HEK293 (cell line): Measurements from ENCODE around the gene TMEM176B.

Experiments used
- CTCF ChIA-PET: fragments of 350-600 bp; formaldehyde crosslinking; extraction: SDS; loops from one replicate; lab custom pipeline; 2021; ENCODE audit warnings: antibody characterized with exemption; lab: Yijun Ruan, JAX
- POLR2A ChIA-PET: fragments of 300-600 bp; formaldehyde crosslinking; extraction: SDS; loops from one replicate; lab custom pipeline; 2020; ENCODE audit warnings: antibody characterized with exemption, inconsistent platforms; lab: Yijun Ruan, JAX
- H3K27ac ChIP-seq: fragments of 200-500 bp; sonication (Bioruptor generic); 2 replicates; pipeline ENCODE4 v1.5.1; 2014; ENCODE audit warnings: low read depth, low read length, control low read depth, inconsistent platforms; ENCODE audit errors: extremely low read depth
- H3K36me3 ChIP-seq, 2 experiments: fragments of 200-500 bp in 1 of 2; sonication (Bioruptor generic) in 1 of 2; 1 replicate in 1 of 2; 2 replicates in 1 of 2; pipeline ENCODE4 v1.5.1; 2014 to 2017; ENCODE audit warnings: inconsistent platforms in 2 of 2, low read length in 2 of 2; ENCODE audit not compliant: control insufficient read depth in 2 of 2, insufficient read depth in 1 of 2
- H3K4me1 ChIP-seq: fragments of 200-500 bp; sonication (Bioruptor generic); 2 replicates; pipeline ENCODE4 v1.5.1; 2014; ENCODE audit warnings: mild to moderate bottlenecking, low read length, inconsistent platforms; ENCODE audit not compliant: control insufficient read depth, insufficient read depth
- H3K4me3 ChIP-seq: 2 replicates; pipeline ENCODE4 v1.5.1; 2011; ENCODE audit warnings: low read depth, mild to moderate bottlenecking, control low read depth, low read length, moderate library complexity
- H3K9me3 ChIP-seq: fragments of 200-500 bp; sonication (Bioruptor generic); 2 replicates; pipeline ENCODE4 v1.5.1; 2014; ENCODE audit warnings: low read depth, low read length, inconsistent platforms; ENCODE audit not compliant: control insufficient read depth, insufficient read depth
- FEZF1 ChIP-seq: fragments of 450-650 bp; formaldehyde crosslinking; IDR thresholded peaks from 2 replicates; pipeline ENCODE4 v1.5.1; 2016; ENCODE audit warnings: missing biosample characterization, missing genetic modification characterization
- SP3 ChIP-seq: fragments of 450-650 bp; formaldehyde crosslinking; IDR thresholded peaks from 2 replicates; pipeline ENCODE4 v1.5.1; 2016; ENCODE audit warnings: missing biosample characterization, missing genetic modification characterization
- TCF7L2 ChIP-seq: IDR thresholded peaks from 2 replicates; pipeline ENCODE4 v1.6.1; 2011; ENCODE audit warnings: low read depth, mild to moderate bottlenecking, inconsistent platforms, low read length, moderate library complexity, borderline replicate concordance
- YY2 ChIP-seq: fragments of 450-650 bp; formaldehyde crosslinking; IDR thresholded peaks from 2 replicates; pipeline ENCODE4 v1.5.1; 2016; ENCODE audit warnings: missing biosample characterization, missing genetic modification characterization
- ZBTB11 ChIP-seq: fragments of 450-650 bp; formaldehyde crosslinking; conservative IDR thresholded peaks from 2 replicates; pipeline ENCODE4 v1.5.1; 2016; ENCODE audit warnings: low read depth, missing biosample characterization, missing genetic modification characterization
- ZBTB6 ChIP-seq: fragments of 450-650 bp; formaldehyde crosslinking; IDR thresholded peaks from 2 replicates; pipeline ENCODE4 v1.5.1; 2017; ENCODE audit warnings: missing biosample characterization, missing genetic modification characterization
- ZNF157 ChIP-seq: fragments of 450-650 bp; formaldehyde crosslinking; IDR thresholded peaks from 2 replicates; pipeline ENCODE4 v1.5.1; 2016; ENCODE audit warnings: missing biosample characterization, missing genetic modification characterization
- ZNF18 ChIP-seq: fragments of 450-650 bp; formaldehyde crosslinking; IDR thresholded peaks from 2 replicates; pipeline ENCODE4 v1.5.1; 2016; ENCODE audit warnings: missing biosample characterization, missing genetic modification characterization
- ZNF184 ChIP-seq: fragments of 450-650 bp; IDR thresholded peaks from 2 replicates; pipeline ENCODE4 v1.5.1; 2018; ENCODE audit warnings: missing biosample characterization, mild to moderate bottlenecking, missing genetic modification characterization
- ZNF324 ChIP-seq: fragments of 450-650 bp; formaldehyde crosslinking; IDR thresholded peaks from 2 replicates; pipeline ENCODE4 v1.5.1; 2016; ENCODE audit warnings: missing biosample characterization, missing genetic modification characterization
- ZNF549 ChIP-seq: fragments of 450-650 bp; IDR thresholded peaks from 2 replicates; pipeline ENCODE4 v1.5.1; 2018; ENCODE audit warnings: missing biosample characterization, missing genetic modification characterization, mild to moderate bottlenecking, inconsistent platforms, moderate library complexity
- ZNF623 ChIP-seq: fragments of 450-650 bp; formaldehyde crosslinking; IDR thresholded peaks from 2 replicates; pipeline ENCODE4 v1.5.1; 2016; ENCODE audit warnings: missing biosample characterization, missing genetic modification characterization
- ZNF654 ChIP-seq: fragments of 450-650 bp; formaldehyde crosslinking; IDR thresholded peaks from 2 replicates; pipeline ENCODE4 v1.5.1; 2016; ENCODE audit warnings: low read depth, missing biosample characterization, missing genetic modification characterization
- ZNF660 ChIP-seq: fragments of 450-650 bp; IDR thresholded peaks from 2 replicates; pipeline ENCODE4 v1.5.1; 2018; ENCODE audit warnings: missing biosample characterization, mild to moderate bottlenecking, missing genetic modification characterization
- ZNF747 ChIP-seq: fragments of 450-650 bp; formaldehyde crosslinking; IDR thresholded peaks from 2 replicates; pipeline ENCODE4 v1.5.1; 2016; ENCODE audit warnings: missing biosample characterization, missing genetic modification characterization
- ZSCAN5A ChIP-seq: fragments of 450-650 bp; formaldehyde crosslinking; IDR thresholded peaks from 2 replicates; pipeline ENCODE4 v1.5.1; 2016; ENCODE audit warnings: missing biosample characterization, missing genetic modification characterization
- TF ChIP-seq, protein P1 (sequence below): fragments of 450-650 bp; formaldehyde crosslinking; IDR thresholded peaks from 2 replicates; pipeline ENCODE4 v1.5.1; 2016; ENCODE audit warnings: missing biosample characterization, missing genetic modification characterization

Gene TMEM176B

DNA sequence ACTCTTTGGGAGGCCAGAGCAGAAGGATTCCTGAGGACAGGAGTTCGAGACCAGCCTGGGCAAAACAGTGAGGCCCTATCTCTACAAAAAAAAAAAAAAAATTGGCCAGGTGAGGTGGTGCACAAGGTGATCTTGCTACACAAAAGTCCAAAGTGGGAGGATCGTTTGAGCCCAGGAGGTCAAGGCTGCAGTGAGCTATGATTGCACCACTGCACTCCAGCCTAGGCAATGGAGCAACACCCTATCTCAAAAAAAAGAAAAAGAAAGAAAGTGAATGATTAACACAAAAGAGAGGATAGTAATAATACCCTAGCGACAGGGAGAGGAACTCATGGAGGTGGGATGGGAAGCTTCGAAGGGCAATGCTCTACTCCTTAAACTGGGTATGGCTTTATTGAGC is 30.4 kb downstream of the TMEM176B start (continued):
- no peak for TF ChIP-seq ZBTB6
- no peak for TF ChIP-seq ZNF654 (tag by site-specific recombination)
- TF ChIP-seq, protein P1, sequence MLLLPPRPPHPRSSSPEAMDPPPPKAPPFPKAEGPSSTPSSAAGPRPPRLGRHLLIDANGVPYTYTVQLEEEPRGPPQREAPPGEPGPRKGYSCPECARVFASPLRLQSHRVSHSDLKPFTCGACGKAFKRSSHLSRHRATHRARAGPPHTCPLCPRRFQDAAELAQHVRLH = no peak
- no peak for TF ChIP-seq FEZF1 (tag by site-specific recombination)
- no peak for TF ChIP-seq YY2 (tag by site-specific recombination)
- no peak for TF ChIP-seq ZNF549

DNA sequence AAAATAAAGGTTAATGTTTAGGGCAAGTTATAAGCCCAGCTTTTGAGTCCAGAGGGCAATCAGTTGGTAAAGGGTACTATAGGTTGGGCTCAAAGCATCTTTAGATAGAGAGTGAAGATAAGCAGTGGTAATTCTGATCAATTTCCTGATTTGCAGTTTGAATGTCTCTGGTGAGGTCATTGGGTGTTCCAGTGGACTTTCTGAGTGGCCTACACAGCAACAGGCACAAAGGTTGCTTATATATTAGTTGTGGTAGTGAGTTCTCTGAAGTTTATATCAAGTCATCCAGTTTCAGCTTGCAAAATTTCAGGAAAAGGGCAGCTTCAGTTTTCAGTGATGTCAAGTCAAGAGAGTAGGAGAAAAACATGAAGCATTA is 33.8 kb downstream of the TMEM176B start:
- no peaks in the 10 kb centered on the region for H3K4me1 ChIP-seq
- ChIA-PET CTCF (no interaction called here), POLR2A (no interaction called here)
- no peaks in the 10 kb centered on the region for H3K36me3 ChIP-seq
- no peaks in the 10 kb centered on the region for H3K9me3 ChIP-seq
- no peak overlapping the region for H3K4me3 ChIP-seq
- no peak for TF ChIP-seq ZNF549
- TF ChIP-seq ZNF157 (tag by site-specific recombination) = no peak
- no peak for TF ChIP-seq ZNF18 (tag by site-specific recombination)
- no peak for TF ChIP-seq SP3 (tag by site-specific recombination)
- no peak for TF ChIP-seq ZNF324 (tag by site-specific recombination)
- no peak overlapping the region for H3K27ac ChIP-seq

- Histone ChIP-seq H3K9me3 (no peaks in the 10 kb centered on the region), H3K36me3 (no peaks in the 10 kb centered on the region), H3K27ac (no peak overlapping the region), H3K4me3 (no peak overlapping the region), H3K4me1 (no peaks in the 10 kb centered on the region)
- TF ChIP-seq ZNF623 (tag by site-specific recombination) (no peak), ZBTB11 (tag by site-specific recombination) (no peak), ZSCAN5A (no peak), ZNF660 (tag by site-specific recombination) (no peak), TCF7L2 (no peak), ZNF549 (no peak), ZNF184 (tag by site-specific recombination) (no peak), ZNF747 (tag by site-specific recombination) (no peak)
- TF ChIP-seq, protein P1 = no peak
- ChIA-PET CTCF (interaction anchor here (0.9 to 1.6 kb wide), 2 partner anchors 19 to 311 kb away, joined by 4 to 11 read pairs; no protein-coding TSS in a partner anchor), POLR2A (no interaction called here)
Observed at GRCh38 chr7:150759479-150759878, 40.7 kb downstream of the TMEM176B start.
